ENCODE measurements around the gene FKBP7. TPM values are rescaled to one million over a fixed set of nuclear protein-coding genes. Genes with fewer than 3 reads are reported as not detected.
"Not testable (repeated sequence)": the region's sequence is repeated elsewhere in the genome, so short reads cannot be mapped to it uniquely, and the experiment has no call there.

FKBP7 gene
- total and polyA plus RNA-seq, 12 donors = 5.3 to 18.0 (median 8.6) TPM

DNA sequence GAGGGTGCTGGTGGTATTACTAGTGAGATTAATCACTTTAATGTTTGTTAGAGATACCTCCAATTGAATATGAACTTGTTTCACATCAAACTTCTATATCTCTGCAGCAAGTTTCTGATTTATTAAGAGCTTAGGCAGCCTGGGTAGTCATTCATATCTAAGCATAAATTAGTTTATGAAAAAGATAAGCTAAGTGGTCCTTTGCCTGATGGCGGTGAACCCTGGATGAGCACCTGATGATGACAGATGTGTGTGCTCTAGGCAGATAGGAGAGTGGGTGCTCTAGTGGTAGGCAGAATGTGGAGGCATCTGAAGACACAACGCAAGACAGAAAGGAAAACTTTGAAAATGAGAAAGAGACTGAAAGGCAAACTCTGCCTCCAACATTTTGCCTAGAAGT, 5.0 kb downstream of the FKBP7 start:
- intact Hi-C loops (cut with DNase I) = no loop called here
- Histone ChIP-seq H3K27ac (no peak overlapping the region), H3K4me1 (replicated peaks in 1 of 2) (peaks cover 6 to 11% of the 10 kb centered on the region in 2 donors), H3K27me3 (no peaks in the 10 kb centered on the region), H3K36me3 (replicated peaks in 1 of 2) (no peaks in the 10 kb centered on the region), H3K4me3 (no peak overlapping the region), H3K9me3 (replicated peaks in 1 of 3) (no peaks in the 10 kb centered on the region)
- DNase-seq = no peak
- no peak for TF ChIP-seq POLR2A (IDR thresholded peaks at IDR 0.05)
- TF ChIP-seq, protein P1, sequence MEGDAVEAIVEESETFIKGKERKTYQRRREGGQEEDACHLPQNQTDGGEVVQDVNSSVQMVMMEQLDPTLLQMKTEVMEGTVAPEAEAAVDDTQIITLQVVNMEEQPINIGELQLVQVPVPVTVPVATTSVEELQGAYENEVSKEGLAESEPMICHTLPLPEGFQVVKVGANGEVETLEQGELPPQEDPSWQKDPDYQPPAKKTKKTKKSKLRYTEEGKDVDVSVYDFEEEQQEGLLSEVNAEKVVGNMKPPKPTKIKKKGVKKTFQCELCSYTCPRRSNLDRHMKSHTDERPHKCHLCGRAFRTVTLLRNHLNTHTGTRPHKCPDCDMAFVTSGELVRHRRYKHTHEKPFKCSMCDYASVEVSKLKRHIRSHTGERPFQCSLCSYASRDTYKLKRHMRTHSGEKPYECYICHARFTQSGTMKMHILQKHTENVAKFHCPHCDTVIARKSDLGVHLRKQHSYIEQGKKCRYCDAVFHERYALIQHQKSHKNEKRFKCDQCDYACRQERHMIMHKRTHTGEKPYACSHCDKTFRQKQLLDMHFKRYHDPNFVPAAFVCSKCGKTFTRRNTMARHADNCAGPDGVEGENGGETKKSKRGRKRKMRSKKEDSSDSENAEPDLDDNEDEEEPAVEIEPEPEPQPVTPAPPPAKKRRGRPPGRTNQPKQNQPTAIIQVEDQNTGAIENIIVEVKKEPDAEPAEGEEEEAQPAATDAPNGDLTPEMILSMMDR (IDR thresholded peaks at IDR 0.05) = no peak
- WGBS, 4 donors = 91 to 98% (median 94%) methylated on average over 2 of the region's 2 CpGs

DNA sequence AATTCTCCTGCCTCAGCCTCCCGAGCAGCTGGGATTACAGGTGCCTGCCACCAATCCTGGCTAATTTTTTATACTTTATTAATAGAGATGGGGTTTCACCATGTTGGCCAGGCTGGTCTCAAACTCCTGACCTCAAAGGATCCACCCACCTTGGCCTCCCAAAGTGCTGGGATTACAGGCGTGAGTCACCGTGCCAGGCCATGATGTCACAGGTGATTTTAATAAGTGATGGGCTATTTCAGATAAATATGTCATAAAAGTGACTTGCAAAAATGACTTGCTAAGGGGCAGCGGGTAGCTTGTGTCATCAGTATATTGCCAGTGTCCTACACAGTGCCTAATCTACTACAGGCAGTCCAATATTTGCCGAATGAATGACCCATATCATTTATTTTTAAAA, 7.1 kb downstream of the FKBP7 start:
- H3K27me3 ChIP-seq; intact Hi-C loops (cut with DNase I); DNase-seq; H3K9me3 ChIP-seq (replicated peaks in 1 of 3); H3K27ac ChIP-seq; H3K4me3 ChIP-seq; H3K36me3 ChIP-seq (replicated peaks in 1 of 2); H3K4me1 ChIP-seq (replicated peaks in 1 of 2): not testable (repeated sequence)
- 89 to 94% (median 91%) methylated on average over 5 of the region's 5 CpGs for WGBS, 4 donors

GRCh38 chr2:178469219-178469849, 9.1 kb downstream of the FKBP7 start:
- no peaks in the 10 kb centered on the region for H3K36me3 ChIP-seq (replicated peaks in 1 of 2)
- no peak for TF ChIP-seq POLR2A (IDR thresholded peaks at IDR 0.05)
- TF ChIP-seq, protein P1 (IDR thresholded peaks at IDR 0.05) = no peak
- H3K27ac ChIP-seq = no peak overlapping the region
- no peak overlapping the region for H3K4me3 ChIP-seq
- H3K27me3 ChIP-seq = no peaks in the 10 kb centered on the region
- no peaks in the 10 kb centered on the region for H3K9me3 ChIP-seq (replicated peaks in 1 of 3)
- H3K4me1 ChIP-seq (replicated peaks in 1 of 2) = no peaks in the 10 kb centered on the region
- 87 to 91% (median 91%) methylated on average over 7 of the region's 7 CpGs for WGBS, 4 donors
- intact Hi-C loops (cut with DNase I) = no loop called here
- DNase-seq = no peak

DNA sequence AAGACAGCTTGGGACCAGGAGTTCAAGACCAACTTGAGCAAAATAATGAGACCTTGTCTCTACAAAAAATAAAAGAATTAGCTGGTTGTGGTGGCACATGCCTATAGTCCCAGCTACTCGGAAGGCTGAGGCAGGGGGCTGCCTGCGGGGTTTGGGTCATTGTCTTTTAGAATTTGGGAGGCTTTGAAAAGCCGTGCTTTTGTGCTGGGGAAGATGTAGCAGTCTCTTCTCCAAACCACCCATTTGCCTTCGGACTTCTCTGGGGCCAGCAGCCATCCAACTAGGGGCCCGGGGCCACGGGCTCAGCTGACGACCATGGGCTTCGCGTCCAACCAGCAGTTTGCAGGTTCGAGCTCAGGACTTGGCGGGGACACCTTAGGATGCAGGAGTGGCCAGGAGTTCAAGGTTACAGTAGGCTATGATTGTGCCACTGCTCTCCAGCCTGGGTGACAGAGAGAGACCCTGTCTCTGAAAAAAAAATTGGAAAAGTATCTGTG, 21.0 kb downstream of the FKBP7 start:
- TF ChIP-seq POLR2A (IDR thresholded peaks at IDR 0.05) = no peak
- TF ChIP-seq, protein P1 (IDR thresholded peaks at IDR 0.05) = no peak
- Histone ChIP-seq H3K36me3 (replicated peaks in 1 of 2) (no peaks in the 10 kb centered on the region), H3K27ac (no peak overlapping the region), H3K27me3 (no peaks in the 10 kb centered on the region), H3K4me3 (no peak overlapping the region), H3K9me3 (replicated peaks in 1 of 3) (no peaks in the 10 kb centered on the region), H3K4me1 (replicated peaks in 1 of 2) (no peaks in the 10 kb centered on the region)
- intact Hi-C loops (cut with DNase I) = no loop called here
- no peak for DNase-seq
- 85 to 91% (median 88%) methylated on average over 2 to 11 of the region's 11 CpGs for WGBS, 4 donors

- DNase-seq = no peak
- 89 to 93% (median 91%) methylated on average over 5 of the region's 5 CpGs for WGBS, 4 donors
- no peaks in the 10 kb centered on the region for H3K9me3 ChIP-seq (replicated peaks in 1 of 3)
- H3K27me3 ChIP-seq = no peaks in the 10 kb centered on the region
- intact Hi-C loops (cut with DNase I) = no loop called here
- no peak for TF ChIP-seq POLR2A (IDR thresholded peaks at IDR 0.05)
- TF ChIP-seq, protein P1 (IDR thresholded peaks at IDR 0.05) = no peak
- peaks cover 0 to 3% of the 10 kb centered on the region in 2 donors for H3K4me1 ChIP-seq (replicated peaks in 1 of 2)
- no peak overlapping the region for H3K27ac ChIP-seq
- no peak overlapping the region for H3K4me3 ChIP-seq
- H3K36me3 ChIP-seq (replicated peaks in 1 of 2) = no peaks in the 10 kb centered on the region
Observed at GRCh38 chr2:178455947-178456346, 22.5 kb downstream of the FKBP7 start.
